ENCODE results near the gene RGS13. TPM values are rescaled to one million over a fixed set of nuclear protein-coding genes. Genes with fewer than 3 reads are reported as not detected.

The RGS13 gene
- total and polyA plus RNA-seq, 10 of the 15 experiments (the other 5 are each of a cell fraction or from before 2014, with no cell fraction given), result 0.23 to 16.0 (median 0.36) TPM; not detected in 1

- TF ChIP-seq, protein P1, sequence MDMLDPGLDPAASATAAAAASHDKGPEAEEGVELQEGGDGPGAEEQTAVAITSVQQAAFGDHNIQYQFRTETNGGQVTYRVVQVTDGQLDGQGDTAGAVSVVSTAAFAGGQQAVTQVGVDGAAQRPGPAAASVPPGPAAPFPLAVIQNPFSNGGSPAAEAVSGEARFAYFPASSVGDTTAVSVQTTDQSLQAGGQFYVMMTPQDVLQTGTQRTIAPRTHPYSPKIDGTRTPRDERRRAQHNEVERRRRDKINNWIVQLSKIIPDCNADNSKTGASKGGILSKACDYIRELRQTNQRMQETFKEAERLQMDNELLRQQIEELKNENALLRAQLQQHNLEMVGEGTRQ (IDR thresholded peaks at IDR 0.05; ENCODE audit: borderline replicate concordance, low read depth, low read length), result no peak
- TF ChIP-seq MYB (IDR thresholded peaks at IDR 0.05; ENCODE audit: borderline replicate concordance, low read depth, low read length), result no peak
Measured at GRCh38 chr1:192654591-192655251, 18.8 kb downstream of the RGS13 start (continued).

GRCh38 chr1:192657760-192658159 lies 21.8 kb downstream of the RGS13 start:
- intact Hi-C loops (cut with micrococcal nuclease; ENCODE audit: unreplicated experiment), result no loop called here
- TF ChIP-seq MTA3 (IDR thresholded peaks at IDR 0.05; ENCODE audit: borderline replicate concordance, low read length) (no peak), RBBP5 (conservative IDR thresholded peaks at IDR 0.05) (no peak), REST (IDR thresholded peaks at IDR 0.05; ENCODE audit: low read depth, low read length) (no peak), STAT1 (conservative IDR thresholded peaks at IDR 0.05) (no peak), RELA (IDR thresholded peaks at IDR 0.05; ENCODE audit: borderline replicate concordance, partially characterized antibody) (no peak), ATF7 (IDR thresholded peaks at IDR 0.05; ENCODE audit: low read depth) (peak; percentile 39; the same call in 1 of the 2 replicates), BRCA1 (IDR thresholded peaks at IDR 0.05; ENCODE audit: low read depth, low read length) (no peak)
- no TSS peak for BruUV-seq (replicated peaks)

More at GRCh38 chr1:192657760-192658159, 21.8 kb downstream of the RGS13 start:
- Histone ChIP-seq H3K27ac (ENCODE audit: control insufficient read depth, insufficient read depth) (no peak overlapping the region), H3K4me2 (ENCODE audit: control insufficient read depth, insufficient read depth) (no peak overlapping the region), H3K36me3 (ENCODE audit: control insufficient read depth in 2 of 2, insufficient read depth in 2 of 2, low read length in 1 of 2) (no peaks in the 10 kb centered on the region), H3K9ac (ENCODE audit: control insufficient read depth, insufficient read depth, low read length) (no peak overlapping the region), H3K27me3 (replicated peaks in 1 of 2; ENCODE audit: control insufficient read depth in 2 of 2, insufficient read depth in 2 of 2, low read length in 1 of 2) (no peaks in the 10 kb centered on the region), H4K20me1 (ENCODE audit: control insufficient read depth, insufficient read depth) (no peaks in the 10 kb centered on the region), H3K79me2 (ENCODE audit: control insufficient read depth, insufficient read depth, low read length) (no peaks in the 10 kb centered on the region), H3K4me3 (no peak overlapping the region), H3K4me1 (ENCODE audit: control insufficient read depth, insufficient read depth, low read length) (no peaks in the 10 kb centered on the region), H3K9me3 (replicated peaks; ENCODE audit: control insufficient read depth, insufficient read depth, low read length) (no peaks in the 10 kb centered on the region), H2AFZ (ENCODE audit: control insufficient read depth, low read depth, low read length) (no peak overlapping the region)
- CTCF ChIA-PET, result no interaction called here
- DNase-seq (ENCODE audit: low read depth, low spot score), result no peak
- SMC1A ChIA-PET (ENCODE audit: uncharacterized antibody, unreplicated experiment), result interaction anchor here (1.0 kb wide), 1 partner anchor 16 kb away, joined by 3 read pairs; no protein-coding TSS in a partner anchor
- WGBS (ENCODE audit: insufficient coverage, insufficient replicate concordance, low lambda C conversion rate, missing lambda C conversion rate), result 9% methylated on average over 4 of the region's 4 CpGs
- in situ Hi-C loops (cut with MboI), result no loop called here
- POLR2A ChIA-PET, result no interaction called here
- no peak for FAIRE-seq
- ATAC-seq, result no peak
- RAD21 ChIA-PET (ENCODE audit: unreplicated experiment), result no interaction called here
